HuH-7.5 (cell line): ENCODE measurements around the gene PDGFRB.

Experiments
- DNase-seq: peaks from one replicate; pipeline ENCODE4 v3.0.0; 2011; ENCODE audit warnings: low spot score

PDGFRB gene

GRCh38 chr5:150144246-150144801, 11.3 kb downstream of the PDGFRB start:
- DNase-seq: no peak

GRCh38 chr5:150143350-150144245, 12.0 kb downstream of the PDGFRB start:
- DNase-seq: no peak

- DNase-seq: no peak
Observed at GRCh38 chr5:150142959-150143349, 12.7 kb downstream of the PDGFRB start.

- DNase-seq: no peak
Observed at GRCh38 chr5:150142185-150142958, 13.3 kb downstream of the PDGFRB start.

- DNase-seq: no peak
Observed at GRCh38 chr5:150141544-150142184, 14.0 kb downstream of the PDGFRB start.

GRCh38 chr5:150140830-150141229, 14.8 kb downstream of the PDGFRB start:
- no peak for DNase-seq

GRCh38 chr5:150139334-150139733, 16.3 kb downstream of the PDGFRB start:
- no peak for DNase-seq

- peak; percentile 41 for DNase-seq
Observed at GRCh38 chr5:150138551-150139265, 16.9 kb downstream of the PDGFRB start.

GRCh38 chr5:150137997-150138396, 17.6 kb downstream of the PDGFRB start:
- DNase-seq: no peak

GRCh38 chr5:150137168-150137957, 18.3 kb downstream of the PDGFRB start:
- peak; percentile 72 for DNase-seq

GRCh38 chr5:150136305-150137167, 19.1 kb downstream of the PDGFRB start:
- DNase-seq: no peak

- no peak for DNase-seq
Observed at GRCh38 chr5:150135557-150136304, 19.9 kb downstream of the PDGFRB start.

- no peak for DNase-seq
Observed at GRCh38 chr5:150134198-150134588, 21.5 kb downstream of the PDGFRB start.

- no peak for DNase-seq
Observed at GRCh38 chr5:150133581-150134197, 22.0 kb downstream of the PDGFRB start.

GRCh38 chr5:150132740-150133139, 22.9 kb downstream of the PDGFRB start:
- no peak for DNase-seq

- no peak for DNase-seq
Observed at GRCh38 chr5:150131978-150132694, 23.5 kb downstream of the PDGFRB start.

GRCh38 chr5:150131461-150131860, 24.2 kb downstream of the PDGFRB start:
- no peak for DNase-seq

GRCh38 chr5:150130493-150130922, 25.1 kb downstream of the PDGFRB start:
- DNase-seq: no peak
